Measurements from ENCODE around the gene SMCO3.

Gene SMCO3

DNA sequence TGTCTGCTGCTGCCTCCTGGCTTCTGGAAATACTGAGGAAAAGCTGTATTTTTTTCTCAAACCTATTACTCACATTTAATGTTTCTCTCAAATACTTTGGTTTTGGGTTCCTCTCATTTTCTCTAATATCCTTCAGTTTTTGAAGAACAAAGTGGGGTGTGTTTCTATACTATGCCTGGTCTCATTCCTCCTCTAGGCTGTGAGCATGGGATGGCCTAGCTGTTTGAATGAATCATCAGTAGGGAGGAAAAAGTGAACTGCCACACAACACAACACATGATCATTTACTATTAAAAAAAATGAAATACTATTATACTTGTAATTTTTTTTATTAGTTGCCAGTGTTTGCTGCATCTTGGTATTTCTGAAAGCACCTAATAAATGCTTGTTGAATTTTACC is 11.3 kb upstream of the SMCO3 start:
- POLR2A ChIA-PET (ENCODE audit: low non-redundant PET) = no interaction called here
- CTCF ChIA-PET = no interaction called here
- H3K27ac ChIP-seq = no peak overlapping the region
- TF ChIP-seq, protein P1, sequence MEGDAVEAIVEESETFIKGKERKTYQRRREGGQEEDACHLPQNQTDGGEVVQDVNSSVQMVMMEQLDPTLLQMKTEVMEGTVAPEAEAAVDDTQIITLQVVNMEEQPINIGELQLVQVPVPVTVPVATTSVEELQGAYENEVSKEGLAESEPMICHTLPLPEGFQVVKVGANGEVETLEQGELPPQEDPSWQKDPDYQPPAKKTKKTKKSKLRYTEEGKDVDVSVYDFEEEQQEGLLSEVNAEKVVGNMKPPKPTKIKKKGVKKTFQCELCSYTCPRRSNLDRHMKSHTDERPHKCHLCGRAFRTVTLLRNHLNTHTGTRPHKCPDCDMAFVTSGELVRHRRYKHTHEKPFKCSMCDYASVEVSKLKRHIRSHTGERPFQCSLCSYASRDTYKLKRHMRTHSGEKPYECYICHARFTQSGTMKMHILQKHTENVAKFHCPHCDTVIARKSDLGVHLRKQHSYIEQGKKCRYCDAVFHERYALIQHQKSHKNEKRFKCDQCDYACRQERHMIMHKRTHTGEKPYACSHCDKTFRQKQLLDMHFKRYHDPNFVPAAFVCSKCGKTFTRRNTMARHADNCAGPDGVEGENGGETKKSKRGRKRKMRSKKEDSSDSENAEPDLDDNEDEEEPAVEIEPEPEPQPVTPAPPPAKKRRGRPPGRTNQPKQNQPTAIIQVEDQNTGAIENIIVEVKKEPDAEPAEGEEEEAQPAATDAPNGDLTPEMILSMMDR (conservative IDR thresholded peaks at IDR 0.05; ENCODE audit: low read depth) = no peak
- DNase-seq (ENCODE audit: low spot score) = no peak

- DNase-seq (ENCODE audit: low spot score) = peak; percentile 37
- CTCF ChIA-PET = no interaction called here
- POLR2A ChIA-PET (ENCODE audit: low non-redundant PET) = no interaction called here
Measured at GRCh38 chr12:14824012-14824634, 10.1 kb upstream of the SMCO3 start.

GRCh38 chr12:14811486-14811885 is 2.5 kb downstream of the SMCO3 start:
- ChIA-PET POLR2A (ENCODE audit: low non-redundant PET) (no interaction called here), CTCF (interaction anchor here (0.8 to 1.8 kb wide), 5 partner anchors 30 to 186 kb away, joined by 3 to 17 read pairs (median 3); no protein-coding TSS in a partner anchor)
- DNase-seq (ENCODE audit: low spot score) = no peak
- TF ChIP-seq, protein P1 (conservative IDR thresholded peaks at IDR 0.05; ENCODE audit: low read depth) = no peak
- H3K27ac ChIP-seq = no peak overlapping the region

More at GRCh38 chr12:14824012-14824634, 10.1 kb upstream of the SMCO3 start:
- H3K27ac ChIP-seq = no peak overlapping the region
- TF ChIP-seq, protein P1 (conservative IDR thresholded peaks at IDR 0.05; ENCODE audit: low read depth) = no peak

GRCh38 chr12:14810953-14811483 is 3.0 kb downstream of the SMCO3 start:
- ChIA-PET CTCF (interaction anchor here (0.8 to 1.8 kb wide), 5 partner anchors 30 to 186 kb away, joined by 3 to 17 read pairs (median 3); no protein-coding TSS in a partner anchor), POLR2A (ENCODE audit: low non-redundant PET) (no interaction called here)
- no peak overlapping the region for H3K27ac ChIP-seq
- peak; percentile 11 for DNase-seq (ENCODE audit: low spot score)
- TF ChIP-seq, protein P1 (conservative IDR thresholded peaks at IDR 0.05; ENCODE audit: low read depth) = no peak

GRCh38 chr12:14810167-14810952 is 3.6 kb downstream of the SMCO3 start:
- H3K27ac ChIP-seq = no peak overlapping the region
- CTCF ChIA-PET = interaction anchor here (0.7 to 1.8 kb wide), 5 partner anchors 29 to 187 kb away, joined by 3 to 17 read pairs (median 4); no protein-coding TSS in a partner anchor
- TF ChIP-seq, protein P1 (conservative IDR thresholded peaks at IDR 0.05; ENCODE audit: low read depth) = no peak
- POLR2A ChIA-PET (ENCODE audit: low non-redundant PET) = no interaction called here
- no peak for DNase-seq (ENCODE audit: low spot score)

DNA sequence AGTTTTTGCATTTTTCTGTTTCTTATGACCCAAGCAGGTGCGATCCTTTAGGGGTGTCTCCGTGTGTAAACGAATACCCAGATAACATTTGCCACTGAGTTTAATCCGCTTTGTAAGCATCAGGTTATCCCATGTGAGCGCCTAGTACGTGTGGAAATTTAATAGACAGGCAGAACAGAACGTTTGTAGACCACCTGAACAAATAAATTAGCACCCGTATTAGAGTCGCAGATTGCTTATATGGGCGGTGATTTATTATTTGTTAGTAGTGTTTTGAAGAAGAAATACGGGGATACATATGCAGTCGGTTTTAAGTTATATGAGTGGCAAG is 10.2 kb downstream of the SMCO3 start:
- DNase-seq (ENCODE audit: low spot score) = no peak
- CTCF ChIA-PET = no interaction called here
- no peak overlapping the region for H3K27ac ChIP-seq
- POLR2A ChIA-PET (ENCODE audit: low non-redundant PET) = interaction anchor here (0.7 to 1.2 kb wide), 2 partner anchors 30 to 34 kb away, joined by 4 read pairs; a partner anchor contains a TSS
- TF ChIP-seq, protein P1 (conservative IDR thresholded peaks at IDR 0.05; ENCODE audit: low read depth) = no peak
